Measurements from ENCODE around the gene MRPL55.

The MRPL55 gene

DNA sequence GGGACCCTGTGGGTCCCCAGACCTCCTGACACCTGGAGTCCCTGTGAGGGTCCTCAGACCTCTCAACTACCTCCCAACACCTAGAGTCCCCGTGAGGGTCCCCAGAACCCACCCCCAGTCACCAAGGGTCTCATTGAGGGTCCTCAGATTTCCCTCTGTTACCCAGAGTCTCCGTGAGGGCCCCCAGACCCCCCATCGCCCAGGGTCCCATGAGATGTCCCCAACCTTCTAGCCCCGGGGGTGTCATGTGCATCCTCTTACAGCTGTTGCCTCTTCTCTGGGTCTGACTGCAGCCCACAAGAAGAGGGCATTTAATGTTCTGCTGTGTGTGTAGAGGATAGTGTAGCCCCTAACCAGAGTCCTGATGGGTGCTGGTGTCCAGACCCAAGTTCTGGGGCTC, 38.7 kb upstream of the MRPL55 start:
- no peak for DNase-seq

DNA sequence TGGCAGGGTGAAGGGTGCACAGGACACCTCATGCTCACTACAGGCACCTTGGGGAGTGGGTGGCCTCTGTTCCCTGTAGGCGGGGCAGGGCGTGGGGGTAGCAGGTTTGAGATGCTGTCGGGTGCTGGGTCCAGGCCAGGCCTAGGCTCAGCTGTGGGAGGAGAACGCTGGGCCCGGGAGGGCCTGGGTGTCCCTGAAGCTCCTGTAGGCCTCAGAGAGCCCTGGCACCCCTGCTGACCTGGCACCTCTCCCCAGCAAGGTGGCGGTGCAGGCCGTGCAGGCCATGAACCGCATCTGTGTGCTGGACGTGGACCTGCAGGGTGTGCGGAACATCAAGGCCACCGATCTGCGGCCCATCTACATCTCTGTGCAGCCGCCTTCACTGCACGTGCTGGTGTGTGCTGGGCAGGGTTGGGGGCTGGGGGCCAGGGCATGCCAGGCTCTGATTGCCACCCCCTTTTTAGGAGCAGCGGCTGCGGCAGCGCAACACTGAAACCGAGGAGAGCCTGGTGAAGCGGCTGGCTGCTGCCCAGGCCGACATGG, 38.1 kb upstream of the MRPL55 start:
- DNase-seq = no peak

DNA sequence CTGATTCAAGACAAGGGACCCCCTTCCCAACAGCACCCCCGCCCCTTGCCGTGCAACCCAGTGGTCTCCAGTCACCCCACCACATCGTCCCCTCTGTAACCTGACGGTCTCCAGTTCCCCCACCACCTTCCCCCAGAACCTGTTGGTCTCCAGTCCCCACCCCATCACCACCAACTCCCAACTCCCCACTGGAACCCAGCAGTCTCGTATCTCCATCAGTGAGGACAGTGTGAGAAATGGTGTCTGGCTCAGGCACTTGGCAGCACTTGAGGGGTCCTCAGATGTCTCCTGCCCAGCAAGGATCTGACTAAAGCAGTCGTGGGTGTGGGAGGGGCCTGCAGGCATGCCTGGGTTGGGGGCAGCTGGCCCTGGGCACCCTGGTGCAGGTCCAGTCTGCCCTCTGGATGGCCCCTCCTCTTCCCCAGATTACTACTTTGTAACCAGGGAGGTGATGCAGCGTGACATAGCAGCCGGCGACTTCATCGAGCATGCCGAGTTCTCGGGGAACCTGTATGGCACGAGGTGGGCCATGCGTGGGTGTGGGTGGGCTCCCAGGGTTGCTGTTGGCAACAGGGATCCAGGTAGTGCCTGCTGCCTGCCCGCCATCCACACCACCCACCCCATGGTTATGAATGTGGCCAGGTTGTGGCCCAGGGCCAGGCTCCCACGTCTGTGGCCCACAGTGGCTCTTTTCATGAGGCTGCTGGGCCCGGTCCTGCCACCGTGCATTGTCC, 37.5 kb upstream of the MRPL55 start:
- DNase-seq = no peak

DNA sequence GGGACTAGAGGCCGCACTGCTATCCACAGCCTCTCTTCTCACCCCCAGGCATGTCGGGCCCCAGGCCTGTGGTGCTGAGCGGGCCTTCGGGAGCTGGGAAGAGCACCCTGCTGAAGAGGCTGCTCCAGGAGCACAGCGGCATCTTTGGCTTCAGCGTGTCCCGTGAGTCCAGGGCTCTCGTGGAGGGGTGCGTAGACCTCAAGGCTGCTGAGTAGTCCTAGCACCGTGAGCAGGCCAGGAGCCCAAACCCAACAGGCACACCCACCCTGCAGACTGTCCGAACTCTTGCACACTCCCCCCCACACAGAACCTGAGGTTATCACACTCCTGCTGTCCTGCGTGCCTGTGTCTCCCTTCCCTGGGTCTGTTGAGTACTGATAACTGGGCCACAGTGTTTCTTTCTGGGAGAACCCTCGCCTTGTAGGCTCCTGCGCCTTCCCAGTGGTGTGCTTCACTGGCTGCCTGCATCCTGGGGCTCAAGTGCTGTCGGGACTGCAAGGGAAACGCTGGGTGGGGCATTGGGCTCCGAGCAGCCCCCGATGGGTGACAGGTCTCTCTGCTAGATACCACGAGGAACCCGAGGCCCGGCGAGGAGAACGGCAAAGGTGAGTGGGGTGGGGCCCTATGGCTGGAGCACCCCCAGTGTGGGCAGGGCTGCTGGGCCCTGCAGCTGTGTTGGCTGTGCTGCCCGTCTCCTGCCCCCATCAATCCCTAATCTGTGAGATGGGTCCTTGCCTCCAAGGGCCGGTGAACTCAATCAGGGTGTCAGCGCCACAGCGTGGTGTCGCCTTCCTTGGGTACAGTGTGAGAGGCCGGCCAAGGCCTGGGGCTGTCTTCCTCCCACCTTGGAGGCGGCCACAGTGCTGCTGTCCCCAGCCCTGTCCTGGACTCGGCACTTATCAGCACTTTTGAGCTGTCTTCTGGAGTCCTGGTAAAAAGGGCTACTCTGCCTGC, 36.6 kb upstream of the MRPL55 start:
- no peak for DNase-seq

DNA sequence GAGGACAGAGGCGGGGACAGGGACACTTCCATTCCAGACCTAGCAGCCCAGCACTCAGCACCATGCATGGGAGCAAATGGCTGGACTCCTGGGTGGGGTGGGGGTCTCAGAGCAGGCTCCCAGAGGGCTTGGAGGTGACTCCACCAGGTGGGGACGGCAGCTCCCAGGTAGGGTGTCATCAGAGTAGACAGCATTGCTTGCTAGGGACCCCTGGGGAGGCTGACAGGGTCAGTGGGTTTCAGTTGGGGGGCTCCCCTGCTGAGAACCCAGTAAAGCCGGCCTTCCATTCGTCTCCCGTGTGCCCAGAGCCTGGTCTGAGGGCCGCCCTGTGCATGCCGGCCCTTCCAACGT, 35.9 kb upstream of the MRPL55 start:
- no peak for DNase-seq

DNA sequence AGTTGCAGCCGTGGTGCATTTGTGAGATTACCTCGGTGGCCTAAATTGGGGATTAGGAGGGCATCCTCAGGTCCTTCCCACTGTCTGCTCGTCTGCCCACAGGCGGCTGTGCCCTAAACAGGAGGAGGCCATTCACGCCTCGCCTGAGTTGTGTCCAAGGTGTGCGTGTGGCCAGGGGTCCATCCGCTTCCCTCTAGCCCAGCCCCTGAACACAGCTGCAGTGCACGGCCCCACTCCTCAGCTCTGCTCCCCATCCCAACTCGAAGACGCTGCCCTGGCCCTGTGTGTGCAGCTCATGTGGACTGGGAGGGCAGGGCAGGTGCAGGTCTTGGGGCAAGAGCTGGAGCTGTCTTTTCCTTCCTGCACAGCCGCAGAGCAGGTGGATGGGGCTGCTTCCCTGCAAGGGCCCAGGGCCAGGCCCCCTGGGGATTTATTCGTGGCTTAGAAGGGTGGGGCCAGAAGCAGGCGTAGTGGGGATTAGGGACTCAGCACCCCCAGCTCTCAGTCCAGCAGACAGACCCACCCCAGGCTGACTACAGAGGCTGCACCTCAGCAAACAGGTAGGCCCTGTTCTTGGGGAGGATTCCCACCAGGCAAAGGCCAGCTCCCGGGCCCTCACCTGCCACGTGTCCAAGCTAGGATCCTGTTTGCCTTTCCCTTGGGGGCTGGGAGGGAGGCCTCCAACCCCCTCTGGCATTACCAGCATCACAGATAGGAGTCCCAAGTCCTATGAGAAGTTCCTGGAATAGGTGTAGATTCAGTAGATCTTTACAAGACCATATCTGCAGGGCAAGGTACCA, 35.3 kb upstream of the MRPL55 start:
- DNase-seq = peak; percentile 10

DNA sequence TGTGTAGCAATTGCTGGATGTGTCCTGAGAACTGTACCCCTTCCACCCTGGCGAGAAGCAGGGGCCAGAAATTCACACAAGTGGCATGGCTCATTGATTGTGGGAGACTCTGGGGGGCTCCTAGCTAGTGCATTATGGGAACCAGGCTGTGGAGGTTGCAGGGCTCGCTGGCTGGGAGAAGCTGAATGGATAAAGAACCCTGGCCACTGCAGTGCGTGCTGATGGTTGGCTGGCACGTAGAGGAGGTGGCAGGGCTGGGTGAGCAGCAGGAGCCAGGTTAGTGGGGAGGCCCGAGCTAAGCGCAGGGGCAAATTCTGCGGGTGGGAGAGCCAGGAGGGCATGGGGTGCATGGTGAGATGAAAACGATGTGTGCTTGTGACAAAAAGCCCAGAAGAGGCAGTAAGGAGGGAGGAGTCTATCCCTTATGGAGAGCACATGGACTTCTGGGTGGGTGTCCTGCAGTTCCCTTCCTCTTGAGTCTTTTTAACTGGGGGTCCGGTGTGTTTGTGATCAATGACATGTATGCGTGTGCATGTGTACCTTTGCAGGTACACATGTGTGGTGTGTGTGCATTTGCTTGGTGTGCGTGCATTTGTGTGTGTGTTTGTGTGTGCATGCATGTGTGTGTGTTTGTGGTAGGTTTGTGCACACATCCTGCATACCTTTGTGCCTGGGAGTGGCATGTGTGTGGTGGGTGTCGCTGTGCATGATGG, 34.5 kb upstream of the MRPL55 start:
- no peak for DNase-seq

DNA sequence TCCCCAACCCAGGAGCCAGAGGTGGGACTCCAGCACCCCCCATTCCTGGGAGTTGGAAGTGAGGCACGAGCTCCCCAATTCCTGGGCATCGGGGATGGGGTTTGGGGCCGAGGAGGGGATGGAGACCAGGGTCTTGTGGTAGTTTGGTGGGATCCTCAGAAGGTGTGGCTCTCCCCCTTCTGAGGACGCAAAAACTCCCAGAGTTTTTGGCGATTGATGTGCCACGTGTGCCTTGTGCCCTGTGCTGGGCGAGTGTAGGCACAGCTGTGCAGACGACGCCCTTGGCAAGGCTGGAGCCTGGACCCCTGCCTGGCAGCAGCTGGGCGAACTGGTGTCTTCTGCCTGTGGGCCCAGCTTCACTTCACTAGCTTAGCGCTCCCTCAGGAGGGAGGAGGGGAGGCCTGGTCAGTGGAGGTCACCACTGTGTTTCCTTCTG, 33.6 kb upstream of the MRPL55 start:
- DNase-seq = peak; percentile 49

DNA sequence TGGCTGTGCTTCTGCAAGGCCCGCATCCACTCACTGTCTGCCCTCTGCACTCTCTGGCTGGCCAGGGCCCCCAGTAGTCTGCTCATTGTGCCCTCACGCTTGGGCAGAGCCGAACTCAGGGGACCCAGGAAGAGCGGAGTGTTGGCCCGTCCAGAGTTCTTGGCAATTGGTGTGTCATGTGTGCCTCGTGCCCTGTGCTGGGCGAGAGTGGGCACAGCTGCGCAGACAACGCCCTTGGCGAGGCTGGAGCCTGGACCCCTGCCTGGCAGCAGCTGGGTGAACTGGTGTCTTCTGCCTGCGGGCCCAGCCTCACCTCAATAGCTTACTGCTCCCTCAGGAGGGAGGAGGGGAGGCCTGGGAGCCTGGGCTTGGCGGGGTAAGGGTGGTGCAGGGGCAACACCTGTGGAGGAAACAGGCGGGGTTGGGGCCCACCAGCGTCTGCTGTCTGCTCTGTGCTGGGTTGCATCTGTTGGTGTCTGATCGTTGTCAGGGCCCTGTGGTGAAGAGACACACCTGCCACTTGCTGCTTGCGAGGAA, 33.1 kb upstream of the MRPL55 start:
- DNase-seq = peak; percentile 69

DNA sequence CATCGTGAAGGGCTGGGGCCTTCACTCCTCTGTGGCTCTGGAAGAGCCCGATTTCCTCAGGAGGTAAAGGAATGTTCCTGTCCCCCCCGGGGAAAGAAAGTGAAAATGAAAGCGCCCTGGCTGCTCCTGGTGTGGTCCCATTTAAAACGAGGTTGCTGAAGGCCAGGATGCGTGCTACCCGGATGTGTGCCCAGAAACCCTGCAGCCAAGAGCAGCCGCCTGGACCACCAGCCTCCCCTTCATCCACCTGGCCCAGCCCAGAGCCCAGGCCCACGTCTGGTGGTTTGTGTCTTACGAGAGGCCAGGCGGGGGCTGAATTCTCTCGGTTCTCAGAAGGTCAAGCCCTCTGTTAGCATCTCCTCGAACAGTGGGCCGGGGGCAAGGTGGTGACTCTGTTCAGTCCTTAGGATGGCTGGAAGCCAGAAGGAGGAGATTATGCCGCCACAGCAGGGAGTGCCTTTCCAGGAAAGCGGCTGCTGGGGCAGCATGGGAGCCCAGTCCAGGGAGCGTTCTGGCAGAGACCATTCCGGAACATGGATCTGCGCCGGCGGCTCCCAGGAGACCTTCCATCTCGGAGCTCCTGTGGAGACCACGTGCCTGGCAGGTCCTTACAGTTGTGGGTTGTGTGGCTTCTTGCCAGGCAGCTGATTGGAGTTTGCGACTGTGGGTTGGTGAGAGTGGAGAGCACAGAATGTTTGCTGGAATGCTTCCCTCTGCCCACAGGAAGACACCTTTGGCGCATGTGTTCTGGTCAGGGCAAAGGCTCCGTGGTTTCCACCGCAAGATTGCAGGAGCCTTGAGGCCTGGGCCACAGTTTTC, 32.3 kb upstream of the MRPL55 start:
- DNase-seq = peak; percentile 24

DNA sequence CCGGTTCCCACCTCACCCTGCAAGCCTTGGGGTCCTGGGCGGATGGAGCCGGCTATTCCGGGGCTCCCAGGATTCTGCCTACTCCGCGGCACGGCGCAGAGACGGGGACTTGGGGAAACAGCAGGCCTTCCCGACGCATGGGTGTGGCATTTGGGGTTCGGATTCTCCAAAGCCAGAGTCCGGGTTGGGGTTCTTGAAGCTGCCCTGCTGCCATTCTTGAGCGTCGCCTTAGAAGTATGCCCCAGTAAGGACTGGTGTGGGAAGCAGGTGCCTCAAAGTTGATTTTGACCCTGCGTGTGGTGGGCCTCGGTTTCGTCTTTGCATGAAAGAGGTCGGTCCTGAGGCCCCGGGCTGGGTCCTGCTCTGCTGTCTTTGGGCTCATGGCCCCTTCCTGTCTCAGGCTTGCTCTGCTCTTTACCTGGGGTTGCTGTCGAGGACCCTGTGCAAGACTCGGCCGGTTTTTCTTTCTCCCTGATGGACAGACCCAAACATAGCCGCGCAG, 31.7 kb upstream of the MRPL55 start:
- DNase-seq = no peak

DNA sequence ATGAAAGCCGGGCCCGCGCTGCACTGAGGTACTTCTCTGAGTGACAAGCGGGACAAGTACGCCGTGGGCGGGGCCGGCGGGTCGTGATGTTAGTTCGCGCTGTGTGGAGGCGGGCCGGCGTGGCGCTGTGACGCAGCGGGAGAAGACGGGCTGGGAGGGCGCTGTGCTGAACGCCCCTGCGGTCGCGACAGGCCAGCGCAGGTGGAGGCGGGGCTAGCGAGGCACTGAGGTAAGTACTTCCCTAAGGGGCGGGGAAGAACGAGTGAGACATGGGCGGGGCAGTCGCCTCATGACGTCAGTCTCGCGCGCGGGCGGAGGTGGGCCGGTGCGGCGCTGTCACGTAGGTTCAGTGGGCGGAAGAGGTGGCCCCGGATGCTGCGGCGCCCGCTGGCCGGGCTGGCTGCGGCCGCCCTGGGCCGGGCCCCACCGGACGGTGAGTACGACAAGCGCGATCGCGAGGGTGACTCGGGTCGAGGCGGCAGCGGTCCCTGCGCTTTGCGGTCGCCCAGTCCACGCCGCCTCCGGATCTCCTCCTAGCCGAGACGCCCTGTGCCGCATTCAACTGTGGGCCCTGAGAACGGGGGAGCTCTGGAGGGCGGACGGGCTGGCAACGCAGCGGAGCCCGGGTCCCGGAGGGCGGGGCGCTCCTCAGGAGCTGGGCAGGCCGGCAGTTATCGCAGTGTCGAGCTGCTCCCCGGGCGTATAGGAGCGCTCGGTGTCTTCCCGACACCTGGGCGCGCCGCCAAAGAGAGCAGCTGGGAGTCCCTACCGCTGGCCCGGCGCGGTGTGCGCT, 31.0 kb upstream of the MRPL55 start, which contains the start of gene GUK1:
GUK1 (plus strand) TSS at position 349 of the 793 bp plus-strand sequence; CDS start at position 373, 24 bp downstream.
- peak; percentile 100 for DNase-seq

DNA sequence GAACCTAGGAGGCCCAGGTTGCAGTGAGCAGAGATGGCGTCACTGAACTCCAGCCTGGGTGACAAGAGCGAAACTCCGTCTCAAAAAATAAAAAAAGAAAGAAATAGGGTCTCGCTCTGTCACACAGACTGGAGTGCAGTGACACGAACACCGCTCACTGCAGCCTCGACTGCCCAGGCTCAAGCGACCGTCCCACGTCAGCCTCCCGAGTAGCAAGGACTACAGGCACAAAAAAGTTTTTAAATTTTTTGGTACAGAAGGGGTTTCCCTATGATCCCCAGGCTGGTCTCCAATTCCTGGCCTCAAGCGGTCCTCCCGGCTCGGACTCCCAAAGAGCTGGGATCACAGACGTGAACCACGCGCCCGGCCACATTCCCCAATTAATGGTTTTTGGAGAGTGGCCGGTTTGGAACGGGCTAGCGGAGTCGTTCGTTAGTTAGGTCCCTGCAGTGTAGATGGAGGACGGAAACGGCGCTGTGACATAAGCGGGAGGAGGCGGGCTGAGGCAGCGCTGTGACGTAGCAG, 30.4 kb upstream of the MRPL55 start:
- no peak for DNase-seq

DNA sequence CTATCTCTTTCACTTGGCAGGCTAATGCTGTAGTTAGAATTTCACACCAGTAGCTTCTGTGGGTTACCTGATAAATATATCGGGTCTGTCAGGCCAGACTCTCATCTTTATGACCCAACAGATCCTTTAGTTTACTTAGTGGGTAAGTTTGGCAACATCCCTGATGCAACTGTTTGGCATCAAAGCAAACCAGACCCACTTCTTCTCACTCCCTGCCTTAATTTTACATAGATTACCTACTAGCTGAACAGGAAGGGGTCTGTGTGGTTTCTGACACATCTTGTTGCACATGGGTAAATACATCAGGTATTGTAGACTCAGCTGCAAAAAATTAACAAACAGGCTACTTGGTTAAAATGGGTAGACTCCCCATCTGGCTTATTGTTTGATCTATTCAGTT, 27.8 kb upstream of the MRPL55 start:
- peak; percentile 7 for DNase-seq

DNA sequence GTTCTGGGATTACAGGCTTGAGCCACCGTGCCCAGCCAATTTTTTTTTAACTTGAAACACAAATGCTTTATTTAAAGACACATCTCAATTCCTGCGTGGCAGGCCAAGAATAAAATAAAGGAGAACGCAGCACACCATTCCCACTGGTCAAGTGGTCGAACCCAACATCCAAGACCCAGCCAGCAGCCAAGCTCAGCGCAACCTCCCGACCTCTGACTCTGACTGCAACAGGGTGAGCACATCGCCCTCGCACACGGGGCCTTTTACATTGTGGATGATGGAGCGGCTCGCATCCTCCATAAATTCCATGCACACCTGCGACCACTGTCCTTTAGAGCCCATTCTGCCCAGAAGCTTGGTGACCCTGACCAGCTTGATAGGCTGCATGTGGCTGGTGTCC, 25.5 kb upstream of the MRPL55 start:
- no peak for DNase-seq

DNA sequence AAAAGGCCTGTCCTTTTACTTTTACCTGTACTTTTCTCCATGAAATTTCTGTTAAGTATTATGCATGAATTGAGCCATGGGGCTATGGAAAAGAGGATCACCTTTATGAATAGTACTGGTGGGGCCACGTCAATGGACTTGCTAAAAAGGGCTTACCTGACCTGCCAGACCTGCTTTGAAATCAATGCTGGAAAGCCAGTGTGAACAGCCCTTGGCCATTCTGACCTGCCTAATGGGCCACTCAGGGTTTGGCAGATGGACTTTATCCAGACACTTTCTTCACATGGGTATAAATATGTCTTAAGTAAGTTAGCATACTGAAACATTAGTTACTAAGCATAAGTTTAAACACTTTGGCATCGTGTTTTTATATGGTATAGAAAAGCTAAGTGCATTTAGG, 22.7 kb upstream of the MRPL55 start:
- no peak for DNase-seq

DNA sequence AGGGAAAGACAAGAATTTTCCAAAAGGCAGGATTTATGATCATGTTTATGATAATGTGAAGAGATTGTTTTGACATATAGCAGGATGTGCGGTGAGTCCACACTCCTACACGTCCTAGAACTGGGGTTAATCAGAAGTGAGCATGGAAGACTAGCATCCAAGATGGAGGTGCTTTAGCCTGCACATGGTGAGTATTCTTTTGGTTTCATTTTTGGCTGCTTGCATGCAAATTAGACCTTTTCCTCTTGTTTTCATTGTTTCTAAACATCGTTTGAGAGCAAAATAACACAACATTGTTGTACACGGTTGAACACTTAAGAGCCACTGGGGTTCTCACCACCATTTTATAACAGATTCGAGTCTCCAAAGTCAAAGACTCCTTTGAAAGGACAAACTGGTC, 16.1 kb upstream of the MRPL55 start:
- no peak for DNase-seq

DNA sequence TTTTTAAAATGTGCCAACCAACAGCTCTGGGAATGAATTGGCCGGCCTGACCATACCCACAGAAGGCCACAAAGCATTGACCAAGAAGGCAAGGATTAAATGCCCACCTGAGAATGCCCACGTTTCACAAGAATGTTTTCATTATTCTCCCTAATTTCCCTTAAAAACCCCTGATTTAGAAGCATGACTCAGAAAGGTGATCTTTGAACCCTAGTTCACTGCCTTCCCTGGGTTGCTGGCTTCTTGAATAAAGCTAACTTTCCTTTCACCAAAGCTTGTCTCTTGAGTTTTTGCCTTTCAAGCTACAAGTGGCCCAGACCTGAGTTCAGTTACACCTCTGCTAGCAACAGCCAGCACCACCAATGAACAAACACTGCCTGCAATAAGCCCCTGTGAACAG, 14.4 kb upstream of the MRPL55 start:
- DNase-seq = no peak

DNA sequence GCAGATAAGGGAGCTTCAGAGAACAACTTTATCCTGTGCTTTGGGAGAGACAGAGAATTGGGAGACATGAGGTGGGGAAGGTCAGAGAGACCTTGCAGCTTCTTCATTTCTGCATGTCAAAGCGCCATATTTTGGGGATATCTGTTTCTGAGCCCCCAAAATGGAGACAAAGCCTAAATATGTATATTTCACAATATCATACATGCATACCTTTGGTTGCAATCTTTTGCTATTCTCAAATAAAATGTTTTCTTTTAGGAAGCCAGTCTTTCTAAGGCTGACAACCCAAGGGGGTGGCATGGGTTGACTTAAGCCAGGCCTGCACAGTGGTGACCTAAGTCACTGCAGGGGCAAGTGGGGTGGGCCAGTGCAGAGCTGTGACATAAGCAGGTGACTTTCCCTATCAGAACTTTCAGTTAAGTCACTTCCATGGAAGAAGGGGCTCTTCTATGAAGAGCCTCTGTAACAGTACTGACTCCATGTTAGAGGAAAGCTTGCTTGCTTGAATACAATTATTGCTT, 13.9 kb upstream of the MRPL55 start:
- DNase-seq = no peak

All from NCI-H69 (cell line).